HFFc6 (cell line): ENCODE measurements around the gene CACNG6. TPM values are rescaled to one million over a fixed set of nuclear protein-coding genes. Genes with fewer than 3 reads are reported as not detected.
"Not testable (repeated sequence)": the region's sequence is repeated elsewhere in the genome, so short reads cannot be mapped to it uniquely, and the experiment has no call there.

Experiments
- DNase-seq: peaks from one replicate; pipeline ENCODE4 v3.0.0-alpha.2; 2018
- H3K27ac Mint-ChIP-seq: 2 replicates; pipeline ENCODE4 v1.8.0; 2020; ENCODE audit warnings: mild to moderate bottlenecking, mixed read lengths
- H3K27me3 Mint-ChIP-seq: 2 replicates; pipeline ENCODE4 v1.8.0; 2021; ENCODE audit warnings: mild to moderate bottlenecking, moderate library complexity, mixed read lengths; ENCODE audit not compliant: insufficient read depth
- H3K36me3 Mint-ChIP-seq: 2 replicates; pipeline ENCODE4 v1.8.0; 2021; ENCODE audit warnings: low read depth, mixed read lengths
- H3K4me1 Mint-ChIP-seq: 2 replicates; pipeline ENCODE4 v1.8.0; 2020; ENCODE audit warnings: low read depth, mixed read lengths
- H3K4me3 Mint-ChIP-seq: 2 replicates; pipeline ENCODE4 v1.8.0; 2020; ENCODE audit warnings: mild to moderate bottlenecking, moderate library complexity, mixed read lengths
- H3K9me3 Mint-ChIP-seq: 2 replicates; pipeline ENCODE4 v1.8.0; 2020; ENCODE audit warnings: mild to moderate bottlenecking, mixed read lengths
- CTCF ChIP-seq: fragments of 200-600 bp; sonication (generic); IDR thresholded peaks from 2 replicates; pipeline ENCODE4 v1.5.0; 2021; ENCODE audit warnings: antibody characterized with exemption, mild to moderate bottlenecking
- total RNA-seq, 6 experiments: library from RNA; stranded (reverse); fragmentation: NEBNext Ultra II Directional; extraction: Animal tissue kit (Norgen Biotek cat#: 25700); gene quantifications; 2 replicates in 1 of 6; 3 replicates in 5 of 6; pipeline ENCODE4 v1.2.3, GENCODE V29; 2021

The CACNG6 gene
- total RNA-seq, 6 experiments from 2014 or later, result not detected

- Mint-ChIP-seq H3K36me3 (0 out of 2 replicates have a peak, but pooled peaks cover 1% of the 10 kb centered on the region), H3K9me3 (no peaks in the 10 kb centered on the region; the same call in 1 of the 2 replicates), H3K4me3 (no peak overlapping the region), H3K27ac (no peak overlapping the region), H3K4me1 (peaks cover 43% of the 10 kb centered on the region), H3K27me3 (peaks cover 6% of the 10 kb centered on the region)
- no peak for TF ChIP-seq CTCF
- no peak for DNase-seq
These were observed 35.2 kb downstream of the CACNG6 start for GRCh38 chr19:54026656-54027055.

- no peak overlapping the region for H3K4me3 Mint-ChIP-seq
- no peak for TF ChIP-seq CTCF
- DNase-seq, result no peak
- peaks cover 2% of the 10 kb centered on the region; the same call in 1 of the 2 replicates for H3K27me3 Mint-ChIP-seq
- H3K36me3 Mint-ChIP-seq, result no peaks in the 10 kb centered on the region
- peaks cover 17% of the 10 kb centered on the region for H3K4me1 Mint-ChIP-seq
- H3K27ac Mint-ChIP-seq, result no peak overlapping the region
- no peaks in the 10 kb centered on the region for H3K9me3 Mint-ChIP-seq
These were observed 37.9 kb downstream of the CACNG6 start for GRCh38 chr19:54029301-54029700.

GRCh38 chr19:54029930-54030490 lies 38.6 kb downstream of the CACNG6 start:
- Mint-ChIP-seq H3K36me3 (no peaks in the 10 kb centered on the region), H3K9me3 (no peaks in the 10 kb centered on the region), H3K4me1 (peaks cover 22% of the 10 kb centered on the region), H3K4me3 (no peak overlapping the region; the same call in 1 of the 2 replicates), H3K27ac (no peak overlapping the region), H3K27me3 (peaks cover 2% of the 10 kb centered on the region; the same call in 1 of the 2 replicates)
- DNase-seq, result peak; percentile 46
- TF ChIP-seq CTCF, result peak; percentile 79

GRCh38 chr19:54030895-54031586 lies 39.6 kb downstream of the CACNG6 start:
- peak; percentile 78 for TF ChIP-seq CTCF
- peak; percentile 33 for DNase-seq
- H3K4me3 Mint-ChIP-seq, result peak overlapping the region; percentile 78
- peaks cover 2% of the 10 kb centered on the region; the same call in 1 of the 2 replicates for H3K27me3 Mint-ChIP-seq
- 0 out of 2 replicates have a peak overlapping the region, but pooled peaks have one; percentile 23 for H3K27ac Mint-ChIP-seq
- H3K36me3 Mint-ChIP-seq, result peaks cover 3% of the 10 kb centered on the region; the same call in 1 of the 2 replicates
- H3K9me3 Mint-ChIP-seq, result no peaks in the 10 kb centered on the region
- H3K4me1 Mint-ChIP-seq, result peaks cover 32% of the 10 kb centered on the region

GRCh38 chr19:54035215-54036178 lies 44.1 kb downstream of the CACNG6 start:
- Mint-ChIP-seq H3K9me3 (no peaks in the 10 kb centered on the region), H3K4me3 (peak overlapping the region; percentile 66), H3K27me3 (no peaks in the 10 kb centered on the region; the same call in 1 of the 2 replicates), H3K27ac (peak overlapping the region; percentile 91), H3K4me1 (peaks cover 32% of the 10 kb centered on the region), H3K36me3 (peaks cover 4% of the 10 kb centered on the region; the same call in 1 of the 2 replicates)
- DNase-seq, result peak; percentile 84
- TF ChIP-seq CTCF, result no peak

GRCh38 chr19:54036542-54036941 lies 45.1 kb downstream of the CACNG6 start:
- H3K9me3 Mint-ChIP-seq, DNase-seq, H3K4me3 Mint-ChIP-seq, H3K36me3 Mint-ChIP-seq, H3K27me3 Mint-ChIP-seq: not testable (repeated sequence)
- Mint-ChIP-seq H3K4me1 (peaks cover 23% of the 10 kb centered on the region), H3K27ac (peak overlapping the region; percentile 18)
